Measurements from ENCODE around the gene TRIM34. TPM values are rescaled to one million over a fixed set of nuclear protein-coding genes. Genes with fewer than 3 reads are reported as not detected.

The TRIM34 gene
- total and polyA plus RNA-seq, 2 donors (not counting 1 experiment from before 2014, with no cell fraction given) = 21.9 to 29.1 TPM

DNA sequence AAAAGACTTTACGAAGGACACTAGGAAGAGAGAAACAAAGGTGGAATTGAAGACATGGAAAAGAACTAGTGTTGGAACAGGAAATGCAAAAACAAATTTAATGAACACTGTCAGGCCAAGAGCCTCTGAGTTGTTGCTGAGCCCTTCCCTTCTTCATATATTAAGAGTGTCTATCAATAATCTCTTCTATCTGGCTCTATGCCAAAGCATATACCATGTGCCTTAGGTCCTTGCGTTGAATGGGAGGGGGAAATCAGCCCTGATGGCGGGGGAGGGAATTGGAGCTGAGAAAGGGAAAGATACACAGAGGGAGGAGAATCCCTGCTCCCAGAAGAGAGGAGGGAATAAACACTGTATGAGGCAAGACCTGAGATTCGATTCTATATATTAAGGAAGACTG, 49.6 kb upstream of the TRIM34 start:
- no peaks in the 10 kb centered on the region for H3K79me2 ChIP-seq (ENCODE audit: control insufficient read depth, insufficient read depth, low read length)
- WGBS (ENCODE audit: insufficient coverage) = 91% methylated on average over 3 of the region's 4 CpGs
- H2AFZ ChIP-seq (ENCODE audit: insufficient read depth, low read depth, low read length, poor library complexity, severe bottlenecking) = no peak overlapping the region
- Mint-ChIP-seq H3K4me1 (no peaks in the 10 kb centered on the region), H3K9me3 (ENCODE audit: insufficient read depth) (no peaks in the 10 kb centered on the region), H3K4me3 (no peak overlapping the region), H3K27ac (no peak overlapping the region), H3K27me3 (no peaks in the 10 kb centered on the region)
- CTCF ChIA-PET = no interaction called here
- no peak overlapping the region for H3K9ac ChIP-seq (ENCODE audit: low read length)
- H3K4me1 ChIP-seq (ENCODE audit: control insufficient read depth in 2 of 2, insufficient read depth in 2 of 2, low read length in 2 of 2) = no peaks in the 10 kb centered on the region
- TF ChIP-seq EZH2 (IDR thresholded peaks at IDR 0.05; ENCODE audit: borderline replicate concordance, insufficient read depth, low read depth, low read length, poor library complexity, severe bottlenecking) = no peak
- TF ChIP-seq, protein P1, sequence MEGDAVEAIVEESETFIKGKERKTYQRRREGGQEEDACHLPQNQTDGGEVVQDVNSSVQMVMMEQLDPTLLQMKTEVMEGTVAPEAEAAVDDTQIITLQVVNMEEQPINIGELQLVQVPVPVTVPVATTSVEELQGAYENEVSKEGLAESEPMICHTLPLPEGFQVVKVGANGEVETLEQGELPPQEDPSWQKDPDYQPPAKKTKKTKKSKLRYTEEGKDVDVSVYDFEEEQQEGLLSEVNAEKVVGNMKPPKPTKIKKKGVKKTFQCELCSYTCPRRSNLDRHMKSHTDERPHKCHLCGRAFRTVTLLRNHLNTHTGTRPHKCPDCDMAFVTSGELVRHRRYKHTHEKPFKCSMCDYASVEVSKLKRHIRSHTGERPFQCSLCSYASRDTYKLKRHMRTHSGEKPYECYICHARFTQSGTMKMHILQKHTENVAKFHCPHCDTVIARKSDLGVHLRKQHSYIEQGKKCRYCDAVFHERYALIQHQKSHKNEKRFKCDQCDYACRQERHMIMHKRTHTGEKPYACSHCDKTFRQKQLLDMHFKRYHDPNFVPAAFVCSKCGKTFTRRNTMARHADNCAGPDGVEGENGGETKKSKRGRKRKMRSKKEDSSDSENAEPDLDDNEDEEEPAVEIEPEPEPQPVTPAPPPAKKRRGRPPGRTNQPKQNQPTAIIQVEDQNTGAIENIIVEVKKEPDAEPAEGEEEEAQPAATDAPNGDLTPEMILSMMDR (IDR thresholded peaks at IDR 0.05) = no peak
- ATAC-seq (ENCODE audit: low read depth) (no peak), DNase-seq (no peak)
- no peak overlapping the region for H3K27ac ChIP-seq (ENCODE audit: low read length in 2 of 2)
- H3K4me3 ChIP-seq (ENCODE audit: control extremely low read depth in 1 of 5, extremely low read depth in 1 of 5, insufficient read depth in 1 of 5, low read depth in 2 of 5, low read length in 4 of 5) = no peak overlapping the region
- no peaks in the 10 kb centered on the region for H3K9me3 ChIP-seq (ENCODE audit: control extremely low read depth in 1 of 3, control insufficient read depth in 2 of 3, insufficient read depth in 1 of 3, low read length in 2 of 3)
- POLR2A ChIA-PET = no interaction called here
- H3K4me2 ChIP-seq (replicated peaks; ENCODE audit: low read depth, low read length, poor library complexity, severe bottlenecking) = no peak overlapping the region
- intact Hi-C loops (cut with micrococcal nuclease) = no loop called here
- H3K36me3 ChIP-seq (replicated peaks in 1 of 2; ENCODE audit: control extremely low read depth in 1 of 2, control insufficient read depth in 1 of 2, extremely low read depth in 1 of 2, insufficient read depth in 2 of 2, low read length in 1 of 2) = no peaks in the 10 kb centered on the region
- no peaks in the 10 kb centered on the region for H4K20me1 ChIP-seq (ENCODE audit: control insufficient read depth, insufficient read depth, low read length, poor library complexity, severe bottlenecking)
- H3K27me3 ChIP-seq (replicated peaks in 1 of 4; ENCODE audit: control extremely low read depth in 1 of 4, control insufficient read depth in 3 of 4, insufficient read depth in 4 of 4, low read length in 3 of 4) = no peaks in the 10 kb centered on the region

DNA sequence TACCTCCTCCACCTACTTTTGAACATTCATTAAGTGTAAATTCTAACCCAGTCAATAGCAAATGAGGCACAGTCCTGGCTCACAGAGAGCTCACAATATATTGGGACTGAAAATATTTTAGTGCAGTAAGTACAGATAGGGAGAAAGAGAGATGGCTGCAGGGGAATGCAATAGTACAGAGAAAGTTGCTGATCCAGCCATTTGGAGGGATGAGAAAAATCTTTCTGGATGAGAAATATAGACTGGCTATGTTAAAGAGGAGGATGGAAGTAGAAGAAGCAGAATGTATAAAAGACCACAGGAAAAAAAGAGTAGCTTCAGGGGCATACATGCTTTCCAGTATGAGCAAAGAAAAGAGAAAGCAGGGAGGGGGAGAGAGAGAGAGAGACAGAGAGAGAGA, 47.7 kb upstream of the TRIM34 start:
- Histone ChIP-seq H3K4me3 (ENCODE audit: control extremely low read depth in 1 of 5, extremely low read depth in 1 of 5, insufficient read depth in 1 of 5, low read depth in 2 of 5, low read length in 4 of 5) (no peak overlapping the region), H3K9ac (ENCODE audit: low read length) (no peak overlapping the region), H3K27me3 (replicated peaks in 1 of 4; ENCODE audit: control extremely low read depth in 1 of 4, control insufficient read depth in 3 of 4, insufficient read depth in 4 of 4, low read length in 3 of 4) (no peaks in the 10 kb centered on the region), H3K27ac (ENCODE audit: low read length in 2 of 2) (no peak overlapping the region), H3K4me1 (ENCODE audit: control insufficient read depth in 2 of 2, insufficient read depth in 2 of 2, low read length in 2 of 2) (no peaks in the 10 kb centered on the region), H3K79me2 (ENCODE audit: control insufficient read depth, insufficient read depth, low read length) (no peaks in the 10 kb centered on the region), H3K9me3 (ENCODE audit: control extremely low read depth in 1 of 3, control insufficient read depth in 2 of 3, insufficient read depth in 1 of 3, low read length in 2 of 3) (no peaks in the 10 kb centered on the region), H3K36me3 (replicated peaks in 1 of 2; ENCODE audit: control extremely low read depth in 1 of 2, control insufficient read depth in 1 of 2, extremely low read depth in 1 of 2, insufficient read depth in 2 of 2, low read length in 1 of 2) (no peaks in the 10 kb centered on the region), H2AFZ (ENCODE audit: insufficient read depth, low read depth, low read length, poor library complexity, severe bottlenecking) (no peak overlapping the region), H3K4me2 (replicated peaks; ENCODE audit: low read depth, low read length, poor library complexity, severe bottlenecking) (no peak overlapping the region), H4K20me1 (ENCODE audit: control insufficient read depth, insufficient read depth, low read length, poor library complexity, severe bottlenecking) (no peaks in the 10 kb centered on the region)
- intact Hi-C loops (cut with micrococcal nuclease) = no loop called here
- Mint-ChIP-seq H3K27me3 (no peaks in the 10 kb centered on the region), H3K4me3 (no peak overlapping the region), H3K27ac (no peak overlapping the region), H3K9me3 (ENCODE audit: insufficient read depth) (no peaks in the 10 kb centered on the region), H3K4me1 (no peaks in the 10 kb centered on the region)
- ATAC-seq (ENCODE audit: low read depth) (no peak), DNase-seq (no peak)
- TF ChIP-seq, protein P1 (IDR thresholded peaks at IDR 0.05) = no peak
- no peak for TF ChIP-seq EZH2 (IDR thresholded peaks at IDR 0.05; ENCODE audit: borderline replicate concordance, insufficient read depth, low read depth, low read length, poor library complexity, severe bottlenecking)
- ChIA-PET POLR2A (no interaction called here), CTCF (no interaction called here)
